HFF-Myc (cell line): ENCODE measurements around the gene LSS.
"Not testable (repeated sequence)": the region's sequence is repeated elsewhere in the genome, so short reads cannot be mapped to it uniquely, and the experiment has no call there.

Experiments
- DNase-seq: peaks from one replicate; pipeline ENCODE4 v3.0.0-alpha.2; 2011; ENCODE audit warnings: low read depth; ENCODE audit errors: extremely low read depth
- H3K4me3 ChIP-seq: replicated peaks from 2 replicates; pipeline ENCODE4 v1.5.1; 2011; ENCODE audit warnings: low read depth, mild to moderate bottlenecking, control low read depth, low read length
- TF ChIP-seq, protein P1 (sequence below): IDR thresholded peaks from 2 replicates; pipeline ENCODE4 v1.5.1; 2012; ENCODE audit warnings: mild to moderate bottlenecking, low read depth, low read length, control low read depth; ENCODE audit errors: missing control alignments

The LSS gene

DNA sequence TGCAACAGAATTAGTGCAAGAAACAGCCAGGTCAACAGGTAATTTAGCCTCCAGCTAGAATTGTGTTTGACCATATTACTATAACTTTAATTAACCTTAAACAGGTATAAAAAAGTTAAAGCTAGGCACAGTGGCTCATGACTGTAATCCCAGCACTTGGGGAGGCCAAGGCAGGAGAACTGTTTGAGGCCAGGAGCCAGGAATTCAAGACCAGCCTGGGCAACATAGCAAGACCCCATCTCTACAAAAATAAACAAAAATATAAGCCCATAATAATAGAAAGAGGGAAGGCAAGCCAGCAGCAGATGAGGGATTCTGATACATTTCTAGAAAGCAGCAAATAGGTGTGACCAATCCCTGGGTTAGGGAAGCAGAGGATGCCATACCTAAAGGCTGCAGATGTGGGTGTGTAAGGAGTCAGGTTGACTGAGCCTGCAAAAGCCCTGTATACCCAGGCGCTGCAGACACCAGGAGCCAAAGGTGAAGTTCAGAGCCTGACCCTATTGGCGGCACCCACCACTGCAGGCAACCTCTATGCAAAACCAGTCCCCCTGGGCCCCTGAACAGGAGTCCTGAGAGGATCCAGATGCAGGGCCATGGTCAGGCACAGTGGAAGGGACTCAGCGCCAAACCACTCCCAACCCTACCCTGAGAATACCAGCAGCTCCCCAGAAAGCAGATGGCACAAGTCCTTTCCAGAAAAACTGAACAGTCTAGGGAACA, 19.3 kb upstream of the LSS start:
- H3K4me3 ChIP-seq: no peak overlapping the region
- DNase-seq: no peak
- TF ChIP-seq, protein P1, sequence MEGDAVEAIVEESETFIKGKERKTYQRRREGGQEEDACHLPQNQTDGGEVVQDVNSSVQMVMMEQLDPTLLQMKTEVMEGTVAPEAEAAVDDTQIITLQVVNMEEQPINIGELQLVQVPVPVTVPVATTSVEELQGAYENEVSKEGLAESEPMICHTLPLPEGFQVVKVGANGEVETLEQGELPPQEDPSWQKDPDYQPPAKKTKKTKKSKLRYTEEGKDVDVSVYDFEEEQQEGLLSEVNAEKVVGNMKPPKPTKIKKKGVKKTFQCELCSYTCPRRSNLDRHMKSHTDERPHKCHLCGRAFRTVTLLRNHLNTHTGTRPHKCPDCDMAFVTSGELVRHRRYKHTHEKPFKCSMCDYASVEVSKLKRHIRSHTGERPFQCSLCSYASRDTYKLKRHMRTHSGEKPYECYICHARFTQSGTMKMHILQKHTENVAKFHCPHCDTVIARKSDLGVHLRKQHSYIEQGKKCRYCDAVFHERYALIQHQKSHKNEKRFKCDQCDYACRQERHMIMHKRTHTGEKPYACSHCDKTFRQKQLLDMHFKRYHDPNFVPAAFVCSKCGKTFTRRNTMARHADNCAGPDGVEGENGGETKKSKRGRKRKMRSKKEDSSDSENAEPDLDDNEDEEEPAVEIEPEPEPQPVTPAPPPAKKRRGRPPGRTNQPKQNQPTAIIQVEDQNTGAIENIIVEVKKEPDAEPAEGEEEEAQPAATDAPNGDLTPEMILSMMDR: no peak

- TF ChIP-seq, protein P1: no peak
- no peak overlapping the region for H3K4me3 ChIP-seq
- DNase-seq: no peak
These were observed 17.8 kb upstream of the LSS start for GRCh38 chr21:46246345-46246744.

DNA sequence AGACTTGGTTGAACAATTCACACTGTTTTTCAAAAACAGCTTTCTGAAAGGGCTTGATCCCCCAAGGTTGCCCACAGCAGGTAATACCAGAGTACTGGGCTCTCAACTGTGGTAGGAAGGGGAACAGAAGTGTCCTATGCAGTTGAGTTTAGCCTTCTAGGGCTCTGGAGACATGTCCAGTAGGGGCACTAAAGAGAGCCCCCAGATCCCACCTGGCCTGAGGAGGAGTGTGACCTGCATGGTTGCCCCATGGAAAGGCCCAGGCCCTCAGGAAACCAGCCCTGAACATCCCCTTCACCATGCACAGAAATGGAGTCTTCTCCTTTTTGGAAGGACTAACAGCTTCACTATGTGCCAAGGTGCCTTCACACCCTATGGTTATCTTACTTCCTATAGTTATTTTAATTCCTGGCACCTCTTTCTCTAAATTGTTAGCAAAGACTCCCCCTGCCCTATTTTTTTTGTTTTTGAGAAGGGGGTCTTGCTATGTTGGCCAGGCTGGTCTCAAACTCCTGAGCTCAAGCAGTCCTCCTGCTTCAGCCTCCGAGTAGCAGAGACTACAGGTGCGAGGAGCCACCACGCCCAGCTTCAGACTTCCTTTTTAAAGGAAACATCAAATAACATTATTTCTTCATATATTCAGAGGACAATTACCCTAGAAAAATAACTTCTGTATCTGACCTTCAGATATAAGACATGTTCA, 16.8 kb upstream of the LSS start:
- TF ChIP-seq, protein P1: peak; percentile 5
- DNase-seq: no peak
- no peak overlapping the region for H3K4me3 ChIP-seq

DNA sequence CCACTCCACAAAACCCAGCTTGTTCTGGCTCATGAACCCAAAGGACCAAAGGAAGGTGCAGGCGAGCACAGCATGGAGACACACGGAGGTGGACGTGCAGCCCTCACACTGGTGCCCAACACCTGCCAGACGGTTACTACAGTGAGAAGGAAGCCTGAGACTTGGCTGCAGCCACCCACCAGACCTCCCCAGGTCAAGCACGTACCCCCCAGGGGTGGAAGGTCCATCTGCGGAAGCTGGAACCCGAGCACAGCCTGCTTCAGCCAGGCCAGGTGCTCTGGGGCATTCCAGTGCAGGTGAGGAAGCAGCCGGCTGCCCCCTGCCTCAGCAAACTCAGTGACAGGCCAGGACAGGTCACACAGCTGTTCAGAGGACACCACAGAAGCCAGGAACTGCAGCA, 16.0 kb upstream of the LSS start:
- no peak overlapping the region for H3K4me3 ChIP-seq
- TF ChIP-seq, protein P1: no peak
- DNase-seq: no peak

DNA sequence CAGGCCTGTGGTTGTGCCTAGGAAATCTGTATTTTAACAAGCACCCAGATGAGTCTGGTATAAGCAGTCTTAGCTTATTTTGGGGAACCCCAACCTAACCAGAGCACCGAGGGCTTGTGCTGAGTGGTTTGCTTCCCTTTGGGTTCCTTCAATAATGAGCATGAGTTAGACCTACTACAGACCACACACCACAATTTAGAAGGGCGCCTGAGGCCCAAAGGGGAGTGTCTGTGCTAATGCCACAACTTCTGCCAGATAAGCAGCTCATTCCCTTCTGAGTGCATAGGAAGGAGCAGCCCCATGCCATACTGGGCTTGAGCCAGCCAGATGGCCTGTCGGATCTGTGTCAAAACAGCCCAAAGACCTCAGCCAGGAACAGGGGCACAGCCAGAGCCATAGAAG, 15.4 kb upstream of the LSS start:
- H3K4me3 ChIP-seq: no peak overlapping the region
- TF ChIP-seq, protein P1: no peak
- DNase-seq: no peak

- TF ChIP-seq, protein P1: no peak
- H3K4me3 ChIP-seq: no peak overlapping the region
- DNase-seq: no peak
These were observed 14.8 kb upstream of the LSS start for GRCh38 chr21:46243325-46243724.

DNA sequence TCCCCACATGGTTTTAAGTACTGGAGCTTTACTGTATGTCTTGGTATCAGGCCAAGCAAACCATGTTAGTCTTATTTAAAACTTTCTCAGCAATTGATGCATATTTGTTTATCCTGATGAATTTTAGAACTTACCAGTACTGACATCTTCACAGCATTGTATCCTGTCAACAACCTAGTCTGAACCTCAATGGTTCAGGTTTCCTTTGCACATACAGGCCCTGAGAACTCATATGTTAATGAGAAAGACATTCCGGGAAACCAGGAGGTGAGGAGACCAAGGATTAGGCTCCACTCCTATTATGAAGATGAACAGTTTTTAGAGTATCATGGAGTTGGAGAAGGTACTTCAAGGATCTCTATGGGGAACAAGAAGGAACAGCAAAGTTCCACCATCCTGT, 13.0 kb upstream of the LSS start:
- H3K4me3 ChIP-seq, DNase-seq: not testable (repeated sequence)
